Measurements from ENCODE around the gene SLC25A44. TPM values are rescaled to one million over a fixed set of nuclear protein-coding genes. Genes with fewer than 3 reads are reported as not detected.

SLC25A44 gene
- total RNA-seq, 1 experiment from 2014 or later = 32.5 TPM

- CTCF ChIA-PET = interaction anchor here (1.1 kb wide), 1 partner anchor 19 kb away, joined by 13 read pairs; no protein-coding TSS in a partner anchor
- Mint-ChIP-seq H3K9me3 (ENCODE audit: low read depth, unreplicated experiment) (no peaks in the 10 kb centered on the region), H3K27me3 (ENCODE audit: unreplicated experiment) (peaks cover 23% of the 10 kb centered on the region), H3K4me1 (ENCODE audit: low read depth, unreplicated experiment) (no peaks in the 10 kb centered on the region), H3K27ac (ENCODE audit: unreplicated experiment) (no peak overlapping the region), H3K4me3 (ENCODE audit: low read depth, unreplicated experiment) (peak overlapping the region; percentile 55), H3K36me3 (ENCODE audit: insufficient read depth, unreplicated experiment) (peaks cover 59% of the 10 kb centered on the region)
- no peak for TF ChIP-seq CTCF (IDR thresholded peaks at IDR 0.05; ENCODE audit: unreplicated experiment)
- no peak for DNase-seq
- no TSS peak for BruUV-seq (replicated peaks)
- intact Hi-C loops (cut with micrococcal nuclease; ENCODE audit: unreplicated experiment) = no loop called here
These were observed 50.8 kb downstream of the SLC25A44 start for GRCh38 chr1:156244712-156245111.

GRCh38 chr1:156245451-156246232 lies 51.7 kb downstream of the SLC25A44 start:
- peak overlapping the region; percentile 55 for H3K4me3 Mint-ChIP-seq (ENCODE audit: low read depth, unreplicated experiment)
- intact Hi-C loops (cut with micrococcal nuclease; ENCODE audit: unreplicated experiment) = no loop called here
- CTCF ChIA-PET = interaction anchor here (1.1 to 1.7 kb wide), 3 partner anchors 20 to 100 kb away, joined by 3 to 13 read pairs (median 3); partner anchors contain the start of gene TMEM79
- TF ChIP-seq CTCF (IDR thresholded peaks at IDR 0.05; ENCODE audit: unreplicated experiment) = no peak
- no peaks in the 10 kb centered on the region for H3K4me1 Mint-ChIP-seq (ENCODE audit: low read depth, unreplicated experiment)
- no TSS peak for BruUV-seq (replicated peaks)
- peaks cover 64% of the 10 kb centered on the region for H3K36me3 Mint-ChIP-seq (ENCODE audit: insufficient read depth, unreplicated experiment)
- H3K27me3 Mint-ChIP-seq (ENCODE audit: unreplicated experiment) = peaks cover 23% of the 10 kb centered on the region
- H3K27ac Mint-ChIP-seq (ENCODE audit: unreplicated experiment) = peak overlapping the region; percentile 66
- no peaks in the 10 kb centered on the region for H3K9me3 Mint-ChIP-seq (ENCODE audit: low read depth, unreplicated experiment)
- peak; percentile 24 for DNase-seq

- no TSS peak for BruUV-seq (replicated peaks)
- Mint-ChIP-seq H3K4me3 (ENCODE audit: low read depth, unreplicated experiment) (peak overlapping the region; percentile 55), H3K27me3 (ENCODE audit: unreplicated experiment) (peaks cover 23% of the 10 kb centered on the region), H3K36me3 (ENCODE audit: insufficient read depth, unreplicated experiment) (peaks cover 61% of the 10 kb centered on the region), H3K4me1 (ENCODE audit: low read depth, unreplicated experiment) (no peaks in the 10 kb centered on the region), H3K27ac (ENCODE audit: unreplicated experiment) (peak overlapping the region; percentile 24), H3K9me3 (ENCODE audit: low read depth, unreplicated experiment) (no peaks in the 10 kb centered on the region)
- intact Hi-C loops (cut with micrococcal nuclease; ENCODE audit: unreplicated experiment) = no loop called here
- no peak for DNase-seq
- CTCF ChIA-PET = interaction anchor here (0.6 to 1.7 kb wide), 3 partner anchors 32 to 101 kb away, joined by 3 read pairs; partner anchors contain the start of gene TMEM79
- no peak for TF ChIP-seq CTCF (IDR thresholded peaks at IDR 0.05; ENCODE audit: unreplicated experiment)
These were observed 52.4 kb downstream of the SLC25A44 start for GRCh38 chr1:156246241-156246780.

DNA sequence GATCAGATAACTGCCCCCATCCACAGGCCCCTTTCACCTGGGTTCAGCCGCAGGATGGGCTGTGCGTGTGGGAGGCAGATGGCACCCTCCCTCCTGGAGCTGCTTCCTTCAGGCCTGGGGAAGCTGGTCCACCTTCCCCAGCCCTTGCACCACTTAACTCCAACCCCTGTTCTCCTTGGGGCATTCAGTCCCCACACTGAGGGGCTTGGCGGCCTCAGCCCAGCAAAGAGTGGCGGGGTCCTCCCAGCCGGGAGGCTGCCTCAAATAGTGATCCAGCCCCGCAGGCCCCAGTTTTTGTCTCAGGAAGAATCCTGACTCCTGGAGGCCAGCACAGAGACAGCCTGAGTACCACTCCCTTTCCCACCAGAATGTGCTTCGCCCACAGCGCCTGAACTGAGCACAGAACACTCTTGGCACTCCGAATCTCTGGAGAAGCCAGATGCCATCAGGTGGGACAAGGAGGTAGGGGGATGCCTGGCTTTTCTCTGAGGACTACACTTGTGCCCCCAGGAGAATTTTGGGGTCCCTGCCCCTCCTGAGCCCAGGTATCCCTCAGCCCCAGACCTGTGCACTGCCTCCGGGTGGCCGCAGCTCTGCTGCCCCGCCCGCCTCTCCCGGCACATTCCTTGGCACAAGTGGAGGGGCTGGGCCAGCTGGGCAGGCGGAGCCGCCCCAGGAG lies 53.0 kb downstream of the SLC25A44 start:
- Mint-ChIP-seq H3K27me3 (ENCODE audit: unreplicated experiment) (peaks cover 23% of the 10 kb centered on the region), H3K4me3 (ENCODE audit: low read depth, unreplicated experiment) (no peak overlapping the region), H3K9me3 (ENCODE audit: low read depth, unreplicated experiment) (no peaks in the 10 kb centered on the region), H3K4me1 (ENCODE audit: low read depth, unreplicated experiment) (no peaks in the 10 kb centered on the region), H3K36me3 (ENCODE audit: insufficient read depth, unreplicated experiment) (peaks cover 57% of the 10 kb centered on the region), H3K27ac (ENCODE audit: unreplicated experiment) (peak overlapping the region; percentile 24)
- peak; percentile 30 for DNase-seq
- CTCF ChIA-PET = interaction anchor here (0.6 to 1.7 kb wide), 3 partner anchors 33 to 101 kb away, joined by 3 read pairs; partner anchors contain the start of gene TMEM79
- intact Hi-C loops (cut with micrococcal nuclease; ENCODE audit: unreplicated experiment) = no loop called here
- no peak for TF ChIP-seq CTCF (IDR thresholded peaks at IDR 0.05; ENCODE audit: unreplicated experiment)
- BruUV-seq (replicated peaks) = TSS peak; percentile 8

Data from Calu3 (cell line).